HG03520 (cell line): ENCODE data around the gene OCIAD1.
"Not testable (repeated sequence)": the region's sequence is repeated elsewhere in the genome, so short reads cannot be mapped to it uniquely, and the experiment has no call there.

Experiments
- ATAC-seq: cut with Tn5 transposase; IDR thresholded peaks from one replicate; pipeline ENCODE4 v1.9.1; 2021; ENCODE audit warnings: mild to moderate bottlenecking, moderate library complexity; ENCODE audit not compliant: unreplicated experiment

Gene OCIAD1, protein sequence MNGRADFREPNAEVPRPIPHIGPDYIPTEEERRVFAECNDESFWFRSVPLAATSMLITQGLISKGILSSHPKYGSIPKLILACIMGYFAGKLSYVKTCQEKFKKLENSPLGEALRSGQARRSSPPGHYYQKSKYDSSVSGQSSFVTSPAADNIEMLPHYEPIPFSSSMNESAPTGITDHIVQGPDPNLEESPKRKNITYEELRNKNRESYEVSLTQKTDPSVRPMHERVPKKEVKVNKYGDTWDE

DNA sequence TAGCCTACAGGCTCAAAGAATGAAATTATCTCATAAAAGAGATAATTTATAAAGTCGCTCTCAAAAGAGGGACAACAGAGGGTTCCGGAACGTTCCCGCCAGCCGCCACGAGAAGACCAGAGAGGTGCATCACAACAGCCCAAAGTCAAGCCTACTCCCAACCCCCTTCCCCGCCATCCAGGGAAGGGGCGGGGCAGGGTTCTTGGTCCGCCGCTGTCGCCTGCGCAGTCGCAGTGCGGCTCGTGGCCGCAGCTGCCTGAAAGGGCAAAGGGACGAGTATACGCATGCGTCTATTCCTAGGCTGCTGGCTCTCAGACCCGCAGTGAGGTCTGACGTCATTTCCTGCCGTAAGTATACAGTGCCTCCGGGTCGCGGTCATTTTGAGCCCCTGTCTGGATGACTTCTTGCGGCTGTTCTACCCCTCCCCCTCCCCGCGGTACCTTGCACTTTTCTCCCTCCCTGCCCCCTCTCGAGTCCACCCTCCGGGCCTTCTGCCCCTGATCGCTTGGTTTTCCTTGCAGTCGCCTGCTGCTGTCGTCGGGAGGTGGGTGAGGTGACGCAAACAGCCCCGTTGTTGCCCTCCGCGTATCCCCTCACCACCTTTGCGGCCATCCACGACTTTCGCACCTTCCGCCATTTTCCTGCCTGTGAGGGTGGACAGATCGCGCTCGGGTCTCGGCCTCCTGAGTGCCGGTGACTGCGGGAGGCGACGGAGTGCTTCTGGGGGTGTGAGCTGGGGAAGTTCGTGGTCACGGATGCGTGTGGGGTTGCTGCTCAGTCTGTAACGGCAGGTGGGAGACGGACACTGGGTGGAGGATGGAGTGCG is at the start of gene OCIAD1:
Gene OCIAD1 (plus strand): TSS at position 383 of the 826 bp plus-strand sequence. CDS start 1,537 bp downstream, outside the sequence.
- ATAC-seq, result peak; percentile 100

DNA sequence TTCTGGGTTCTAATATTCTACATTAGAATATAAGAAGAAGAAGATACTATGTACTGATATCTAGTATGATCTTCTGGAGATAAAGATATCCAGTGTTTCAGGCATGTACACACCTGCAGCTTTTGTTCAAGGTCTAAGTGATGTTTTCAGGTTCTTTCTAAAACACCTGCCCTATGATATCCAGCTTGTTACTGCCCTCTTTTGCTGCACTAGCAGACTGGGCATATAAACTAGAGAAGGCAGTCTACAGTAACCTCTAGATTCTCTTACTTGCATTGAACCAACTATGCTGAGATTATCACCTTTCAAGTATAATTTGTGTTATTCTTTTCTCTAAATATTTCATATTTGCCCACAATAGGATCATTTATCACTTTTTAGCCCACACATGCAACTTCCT is 48.9 kb upstream of the OCIAD1 start:
- no peak for ATAC-seq

DNA sequence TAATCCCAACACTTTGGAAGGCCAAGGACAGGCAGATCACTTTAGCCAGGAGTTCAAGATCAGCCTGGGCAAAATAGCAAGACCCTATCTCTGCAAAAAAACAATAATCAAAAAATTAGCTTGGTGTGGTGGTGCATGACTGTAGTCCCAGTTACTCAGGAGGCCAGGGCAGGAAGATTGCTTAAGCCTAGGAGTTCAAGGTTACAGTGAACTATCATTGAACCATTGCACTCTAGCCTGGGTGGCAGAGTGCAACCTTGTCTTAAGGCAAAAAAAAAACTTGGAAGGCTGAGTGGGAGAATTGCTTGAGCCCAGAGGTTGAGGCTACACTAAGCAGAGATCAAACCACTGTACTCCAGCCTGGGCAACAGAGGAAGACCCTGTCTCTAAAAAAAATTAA is 45.6 kb upstream of the OCIAD1 start:
- no peak for ATAC-seq

DNA sequence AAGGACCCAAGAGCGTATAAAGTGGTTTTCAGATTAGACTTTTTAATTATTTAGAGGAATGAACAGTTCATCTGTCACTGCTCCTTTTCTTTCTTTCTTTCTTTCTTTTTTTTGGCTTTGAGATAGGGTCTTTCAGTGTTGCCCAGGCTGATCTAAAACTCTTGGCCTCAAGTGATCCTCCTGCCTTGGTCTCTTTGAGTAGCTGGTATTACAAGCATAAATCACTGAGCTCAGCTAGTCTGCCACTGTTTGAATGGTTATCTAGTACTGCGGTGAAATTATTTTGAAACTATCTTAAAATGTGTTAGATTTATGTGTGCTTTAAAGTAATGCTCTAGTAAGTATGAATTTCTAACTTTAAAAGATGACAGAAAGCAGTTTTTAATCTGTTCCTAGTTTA is 44.3 kb upstream of the OCIAD1 start:
- no peak for ATAC-seq

DNA sequence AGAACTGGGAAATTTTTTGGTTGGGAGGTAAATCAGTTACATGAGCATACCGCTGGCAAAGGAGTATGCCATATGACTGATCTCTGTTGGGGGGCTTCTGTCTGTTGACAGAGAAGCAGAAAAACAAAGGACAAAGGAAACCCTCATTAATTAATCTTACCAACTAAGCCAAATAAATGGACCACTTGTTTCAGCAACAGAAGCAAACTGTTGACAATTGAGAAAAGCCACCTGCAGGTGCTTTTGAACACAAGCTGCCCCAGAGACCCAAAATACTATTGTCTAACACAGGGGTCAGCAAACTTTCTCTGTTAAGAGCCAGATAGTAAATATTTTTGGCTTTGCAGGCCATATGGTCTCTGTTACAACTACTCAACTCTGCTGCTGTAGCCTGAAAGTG is 43.8 kb upstream of the OCIAD1 start:
- ATAC-seq, result no peak

DNA sequence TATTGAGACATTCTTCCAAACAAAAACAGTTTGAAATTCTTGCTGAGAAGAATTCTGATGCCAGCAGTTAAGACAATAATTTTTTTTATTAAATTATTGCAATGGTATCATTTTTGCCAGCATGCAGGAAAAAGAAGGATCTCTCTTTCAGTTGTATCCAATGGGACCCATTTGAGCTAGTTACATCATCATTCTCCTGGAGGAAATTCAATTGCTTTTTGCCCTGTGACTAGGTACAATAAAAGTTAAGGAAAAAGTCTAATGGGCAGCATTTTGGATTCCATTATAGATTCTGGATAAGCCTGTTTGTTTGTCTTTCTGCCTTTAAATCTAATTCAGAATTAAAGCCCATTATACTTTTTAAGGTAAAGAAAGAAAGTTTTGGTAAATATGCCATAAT is 40.3 kb upstream of the OCIAD1 start:
- ATAC-seq, result no peak

DNA sequence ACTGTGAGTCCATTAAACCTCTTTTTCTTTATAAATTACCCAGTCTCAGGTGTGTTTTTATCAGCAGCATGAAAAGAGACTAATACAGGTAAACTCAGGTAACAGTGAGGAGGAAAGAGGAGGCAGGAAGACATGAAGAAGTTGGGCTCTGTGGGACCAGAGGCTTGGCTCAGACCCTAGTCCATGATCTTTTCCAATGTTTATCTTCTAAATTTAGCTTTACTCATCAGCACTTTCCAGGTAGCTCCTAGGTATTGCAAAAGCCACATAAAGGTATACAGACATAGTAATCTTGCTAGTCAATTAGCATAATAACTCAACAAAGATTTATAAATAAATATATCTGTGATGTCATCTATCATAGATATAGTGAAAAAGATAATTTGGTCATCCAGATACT is 39.6 kb upstream of the OCIAD1 start:
- ATAC-seq, result no peak

DNA sequence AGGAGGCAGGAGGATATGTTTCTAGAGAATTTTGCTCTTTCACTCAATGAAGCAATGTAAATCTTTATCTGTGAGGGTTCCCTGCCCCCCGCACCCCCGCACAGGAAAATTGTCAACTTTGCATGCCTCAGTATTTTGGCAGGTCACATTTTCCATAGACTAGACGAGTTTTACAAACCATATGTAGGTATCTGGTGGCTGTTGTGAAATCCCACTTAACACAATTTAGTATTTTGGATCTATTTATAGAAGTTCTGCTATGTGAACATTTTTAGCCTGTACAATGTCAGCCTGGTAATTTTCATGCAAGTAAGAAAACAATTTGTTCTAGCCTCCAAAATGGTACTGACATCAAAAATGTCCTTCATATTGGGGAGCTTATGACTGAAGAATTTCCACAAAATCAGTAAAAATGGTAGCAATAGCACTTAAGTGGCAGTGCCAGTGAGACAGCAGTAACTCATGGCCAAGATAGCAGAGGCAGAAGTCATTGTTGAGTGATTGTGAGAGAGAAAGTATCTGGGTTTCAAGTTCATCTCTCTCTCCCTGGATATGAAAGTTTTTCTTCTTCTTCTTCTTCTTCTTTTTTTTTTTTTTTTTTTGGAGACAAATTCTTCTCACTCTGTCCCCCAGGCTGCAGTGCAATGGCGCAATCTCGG is 38.4 kb upstream of the OCIAD1 start:
- no peak for ATAC-seq

DNA sequence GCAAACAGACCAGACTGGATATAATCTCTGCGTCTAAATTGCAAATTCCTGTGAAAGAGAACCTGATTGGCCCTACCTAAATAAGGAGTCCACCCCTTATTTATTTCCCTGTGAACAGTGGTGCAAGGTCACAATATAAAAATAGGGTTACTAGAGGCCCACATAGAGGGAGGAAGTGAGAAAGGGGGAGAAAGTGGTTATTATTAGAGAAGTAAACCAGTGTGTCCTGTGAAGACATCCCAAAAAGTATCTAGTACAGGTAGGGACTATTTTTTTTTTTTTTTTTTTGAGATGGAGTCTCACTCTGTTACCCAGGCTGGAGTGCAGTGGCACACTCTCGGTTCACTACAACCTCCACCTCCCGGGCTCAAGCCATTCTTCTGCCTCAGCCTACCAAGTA is 35.8 kb upstream of the OCIAD1 start:
- ATAC-seq, result no peak

DNA sequence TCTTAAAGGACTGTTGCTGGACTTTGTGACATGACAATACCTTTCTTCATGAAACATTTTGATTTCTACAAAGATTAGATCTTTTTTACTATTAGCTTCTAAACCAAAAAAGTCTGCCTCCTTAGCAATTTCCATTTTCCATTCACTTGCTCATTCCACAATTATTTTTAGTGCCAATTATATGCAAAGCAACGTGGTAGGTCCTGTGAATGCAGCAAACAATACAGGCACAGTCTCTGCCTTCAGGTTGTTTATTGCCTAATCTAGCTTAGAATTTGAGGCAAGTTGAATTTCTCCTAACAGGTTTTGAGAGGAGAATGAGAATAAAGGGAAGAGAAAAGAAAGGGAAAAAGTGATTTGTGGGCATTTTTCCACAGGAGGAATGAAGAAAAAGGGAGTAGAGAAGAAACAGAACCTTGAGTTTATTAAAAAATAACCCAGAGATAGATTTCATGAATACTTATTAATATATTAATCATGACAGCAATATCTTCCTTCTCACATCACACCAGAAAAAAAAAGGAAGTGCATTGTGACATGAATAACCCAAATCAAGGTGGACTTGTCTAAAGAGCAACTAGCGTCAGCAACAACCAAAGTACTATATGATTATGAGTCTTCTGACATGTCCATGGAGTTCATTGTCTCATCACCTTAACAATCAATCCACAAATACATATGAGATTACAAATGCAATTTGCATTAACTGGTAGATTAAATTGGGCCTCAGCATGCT is 34.5 kb upstream of the OCIAD1 start:
- no peak for ATAC-seq

DNA sequence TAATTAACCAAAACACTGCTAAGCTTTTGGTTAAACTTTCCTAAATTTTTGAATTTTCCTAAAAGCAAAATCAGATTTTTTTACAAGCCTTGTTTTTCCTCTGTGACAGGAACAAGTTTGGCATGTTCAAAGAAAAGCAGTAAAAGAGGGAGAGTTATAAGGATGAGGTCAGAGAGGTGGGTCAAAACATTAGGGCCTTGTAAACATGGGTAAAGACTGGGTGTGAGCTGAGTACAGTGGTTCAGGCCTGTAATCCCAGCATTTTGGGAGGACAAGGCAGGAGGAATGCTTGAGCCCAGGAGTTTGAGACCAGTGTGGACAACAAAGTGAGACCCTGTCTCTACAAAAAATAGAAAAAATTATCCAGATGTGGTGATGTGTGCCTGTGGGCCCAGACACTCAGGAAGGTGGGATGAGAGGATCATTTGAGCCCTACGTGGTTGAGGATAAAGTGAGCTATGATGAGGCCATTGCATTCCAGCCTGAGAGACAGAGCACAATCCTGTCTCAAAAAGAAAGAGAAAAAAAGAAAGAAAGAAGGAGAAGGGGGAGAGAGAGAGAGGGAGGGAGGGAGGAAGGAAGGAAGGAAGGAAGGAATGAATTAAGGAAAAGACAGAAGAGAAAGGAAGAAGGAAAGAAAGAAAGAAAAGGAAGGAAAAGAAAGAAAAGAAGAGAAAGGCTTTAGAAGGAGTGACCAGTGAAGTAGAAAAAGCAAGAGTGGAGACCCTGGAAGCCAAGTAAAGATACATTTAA is 33.8 kb upstream of the OCIAD1 start:
- ATAC-seq, result no peak

DNA sequence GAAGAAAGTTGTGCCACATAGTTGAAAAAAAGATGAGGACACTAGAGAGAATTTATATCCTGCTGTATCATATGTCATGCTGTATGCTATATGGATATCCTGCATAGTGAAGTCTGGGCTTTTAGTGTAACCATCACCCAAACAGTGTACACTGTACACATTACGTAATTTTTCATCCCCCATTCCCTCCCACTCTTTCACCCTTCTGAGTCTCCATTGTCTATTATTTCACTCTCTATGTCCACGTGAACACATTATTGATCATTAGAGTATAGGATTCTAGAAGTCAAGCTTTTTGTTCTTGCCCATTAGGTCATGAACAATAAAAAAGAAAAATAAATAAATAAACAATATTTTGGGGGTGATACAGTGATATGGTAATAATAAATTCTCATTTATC is 32.8 kb upstream of the OCIAD1 start:
- no peak for ATAC-seq

DNA sequence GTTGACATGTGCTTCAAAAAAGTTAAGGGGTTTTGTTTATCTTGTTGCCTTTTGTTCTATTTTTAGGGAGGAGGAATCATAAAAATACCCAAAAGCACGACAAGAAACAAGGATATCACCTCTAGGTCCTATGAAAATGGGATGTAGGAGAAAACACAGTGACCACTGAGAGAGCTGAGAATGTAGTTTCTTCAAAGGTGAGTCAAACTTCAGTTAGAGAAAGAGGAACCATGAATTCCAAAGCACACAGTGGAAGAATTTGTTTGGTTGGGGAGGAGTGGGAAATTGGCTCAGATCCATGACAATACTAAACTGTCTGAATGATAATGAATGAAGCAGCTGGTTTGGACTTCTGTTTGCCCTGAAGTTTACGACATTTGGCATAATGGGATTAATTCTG is 31.7 kb upstream of the OCIAD1 start:
- no peak for ATAC-seq

DNA sequence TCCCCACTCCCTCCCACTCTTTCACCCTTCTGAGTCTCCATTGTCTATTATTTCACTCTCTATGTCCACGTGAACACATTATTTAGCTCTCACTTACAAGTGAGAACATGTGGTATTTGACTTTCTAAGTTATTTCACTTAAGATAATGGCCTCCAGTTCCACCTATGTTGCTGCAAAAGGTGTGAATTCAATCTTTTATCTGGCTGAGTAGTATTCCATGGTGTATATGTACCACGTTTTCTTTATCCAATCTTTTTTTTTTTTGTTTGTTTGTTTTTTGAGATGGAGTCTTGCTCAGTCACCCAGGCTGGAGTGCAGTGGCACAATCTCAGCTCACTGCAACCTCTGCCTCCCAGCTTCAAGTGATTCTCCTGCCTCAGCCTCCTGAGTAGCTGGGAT is 30.7 kb upstream of the OCIAD1 start:
- not testable (repeated sequence) for ATAC-seq

DNA sequence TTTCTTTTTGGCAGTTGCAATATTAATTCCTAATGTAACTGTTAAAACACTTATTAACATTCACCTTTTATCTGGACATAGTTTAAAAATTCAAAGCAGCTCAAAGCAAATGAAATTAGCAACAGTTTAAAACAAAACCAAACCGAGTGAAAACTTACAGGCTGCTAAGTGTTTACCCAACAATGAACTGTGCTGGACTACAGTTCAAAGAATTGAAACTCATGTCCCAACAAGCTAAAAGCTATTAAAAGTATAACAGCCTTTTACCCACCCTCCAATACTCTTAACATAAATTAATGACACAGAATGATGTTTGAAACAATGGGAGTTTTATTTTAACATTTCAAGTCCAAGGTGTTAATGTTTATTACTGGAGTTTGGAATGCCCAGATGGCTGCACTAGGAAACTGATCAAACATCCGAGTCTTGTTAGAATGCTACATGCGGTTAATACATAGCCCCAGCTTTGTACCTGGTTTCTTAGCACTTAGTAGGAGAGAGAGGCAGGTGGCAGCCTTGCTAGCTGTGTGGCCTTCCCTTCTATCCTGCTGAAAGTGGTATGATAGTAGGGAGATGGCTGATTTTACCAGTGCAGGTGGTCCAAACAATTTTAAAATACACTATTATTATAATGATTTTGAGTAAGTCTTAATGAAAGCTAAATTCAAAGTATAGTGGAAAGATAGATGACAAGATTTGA is 29.7 kb upstream of the OCIAD1 start:
- no peak for ATAC-seq

DNA sequence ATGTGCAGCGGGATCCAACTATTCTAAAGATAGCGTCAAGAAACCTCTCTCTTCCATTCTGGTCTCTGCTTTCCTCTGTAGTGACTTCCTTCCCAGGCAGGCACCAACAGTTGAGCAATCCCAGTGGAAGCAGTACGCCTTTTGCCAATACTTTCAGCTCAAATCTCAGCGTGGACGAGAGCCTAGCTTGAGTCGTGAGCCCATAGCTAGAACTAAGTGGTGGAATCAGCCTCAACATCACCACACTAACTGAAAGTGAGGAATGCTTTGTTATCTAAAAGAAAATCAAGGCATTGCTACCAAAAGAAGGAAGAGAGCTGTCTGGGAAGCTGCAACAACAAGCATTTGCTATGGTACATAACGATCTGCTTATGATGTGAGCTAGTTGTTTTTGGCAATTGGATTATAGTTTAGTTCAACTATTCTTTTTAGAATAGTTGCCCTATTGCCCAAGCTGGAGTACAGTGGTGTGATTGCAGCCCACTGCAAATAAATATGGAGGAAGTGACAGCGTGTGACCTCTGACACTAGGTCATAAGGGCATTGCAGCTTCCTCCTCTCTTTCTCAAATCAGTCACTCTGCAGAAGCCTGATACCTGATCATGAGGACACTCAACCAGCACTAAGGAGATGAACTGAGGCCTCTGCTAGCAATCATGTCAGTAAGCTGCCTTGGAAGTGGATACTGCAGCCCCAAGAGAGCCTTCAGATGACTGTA is 26.1 kb upstream of the OCIAD1 start:
- no peak for ATAC-seq

DNA sequence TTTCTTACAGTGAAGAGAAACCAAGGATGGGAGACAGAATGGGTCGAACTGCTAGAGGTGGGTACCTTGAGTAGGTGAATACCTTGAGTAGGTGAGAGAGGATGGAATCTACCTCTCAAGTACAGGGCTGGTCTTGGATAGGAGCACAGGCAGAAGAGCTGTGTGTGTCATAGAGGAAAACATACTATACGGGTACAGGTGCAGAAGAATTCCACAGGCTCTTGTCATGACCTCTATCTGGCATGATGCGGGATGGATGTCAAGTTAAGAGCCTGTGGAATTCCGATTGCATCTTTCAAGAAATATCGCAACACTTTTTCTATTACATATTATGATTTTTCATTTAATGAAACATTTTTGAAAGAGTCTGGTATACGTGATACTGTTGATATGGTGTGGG is 18.0 kb upstream of the OCIAD1 start:
- no peak for ATAC-seq

DNA sequence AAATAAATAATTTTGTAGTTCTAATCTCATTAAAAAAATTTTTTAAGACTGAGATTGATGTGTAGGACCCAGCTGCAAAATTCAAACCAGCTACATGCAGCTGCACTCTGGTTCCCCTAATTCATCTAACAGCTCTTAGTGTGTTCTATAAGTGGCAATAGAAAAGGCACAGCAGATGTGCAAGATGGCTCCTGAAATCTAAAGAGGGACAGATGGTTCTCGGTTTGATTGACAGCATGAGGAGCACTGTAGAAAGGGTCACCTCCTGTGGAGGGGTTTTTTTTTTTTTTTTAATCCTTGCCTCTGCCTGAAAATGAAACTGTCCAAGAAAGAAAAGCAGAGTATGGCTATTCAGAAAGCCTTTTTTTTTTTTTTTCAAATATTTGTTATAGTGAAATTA is 16.9 kb upstream of the OCIAD1 start:
- ATAC-seq, result peak; percentile 43

DNA sequence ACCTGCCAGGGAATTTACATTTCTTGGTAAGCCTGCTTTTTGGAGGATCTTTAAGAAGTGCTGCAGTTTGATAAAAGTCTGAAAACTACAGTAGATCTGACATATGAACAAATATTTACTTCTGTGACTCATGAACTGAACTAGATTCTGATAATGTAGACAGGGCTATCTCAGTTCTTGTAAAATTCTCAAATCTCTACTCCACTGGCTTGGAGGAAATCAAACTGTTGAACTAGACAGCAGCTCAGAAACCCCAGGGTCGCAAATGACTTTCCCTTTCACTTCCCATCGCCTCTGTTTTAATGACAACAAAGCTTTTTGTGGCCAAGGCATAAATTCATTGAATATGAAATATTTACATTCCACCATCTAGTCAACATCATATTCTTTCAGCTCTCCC is 15.4 kb upstream of the OCIAD1 start:
- no peak for ATAC-seq
